Measurements from ENCODE around the gene UBL4A.

The UBL4A gene

DNA sequence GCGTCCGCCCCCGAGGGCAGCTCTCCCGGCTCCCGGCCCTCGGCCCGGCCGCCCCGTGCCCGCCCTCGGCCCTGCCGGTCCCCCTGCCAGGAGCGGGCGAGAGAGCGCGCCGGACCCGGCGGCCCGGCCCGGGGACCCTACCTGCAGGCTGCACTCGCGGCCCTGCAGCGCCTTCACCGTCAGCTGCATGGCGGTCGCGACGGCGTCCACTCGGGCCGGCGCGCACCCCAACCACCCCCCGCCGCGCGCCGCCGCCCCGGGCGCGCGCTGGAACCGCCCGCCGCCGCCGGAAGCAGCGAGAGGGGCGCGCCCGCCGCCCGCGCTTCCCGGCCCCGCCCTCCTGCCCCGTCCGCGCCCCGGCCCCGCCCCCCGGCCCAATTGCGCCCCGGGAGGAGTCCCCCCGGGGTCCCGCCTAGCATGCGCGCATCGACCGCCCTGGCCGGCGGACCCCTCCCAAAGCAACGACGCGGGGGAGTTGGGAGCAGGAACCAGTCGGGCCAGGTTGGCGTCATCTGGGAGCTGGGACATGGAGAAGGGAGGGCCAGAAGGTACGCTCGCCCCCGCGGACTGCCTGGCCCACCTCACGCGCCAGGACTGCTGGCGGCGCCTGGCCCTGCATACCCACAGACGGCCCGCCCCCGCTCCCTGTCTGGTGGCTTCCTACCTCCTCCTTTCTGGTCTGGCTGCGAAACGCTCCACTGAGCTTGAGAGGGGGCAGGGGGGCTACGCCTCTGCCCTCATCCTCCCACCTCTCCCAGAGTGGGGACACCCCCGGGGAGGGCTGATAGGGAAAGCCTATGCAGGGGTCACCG lies at the start of gene UBL4A:
TSS of gene UBL4A (minus strand) at position 220 of the 812 bp plus-strand sequence. CDS start at position 189, 31 bp downstream.
- no peaks in the 10 kb centered on the region for H3K79me2 ChIP-seq (ENCODE audit: insufficient read depth, low read length)

GRCh38 chrX:154535892-154536291 lies 49.5 kb upstream of the UBL4A start:
- H3K27me3 ChIP-seq (ENCODE audit: insufficient read depth, low read length): no peaks in the 10 kb centered on the region
- no peak overlapping the region for H3K4me3 ChIP-seq (ENCODE audit: low read depth, low read length, poor library complexity, severe bottlenecking)
- no peaks in the 10 kb centered on the region for H3K9me3 ChIP-seq (ENCODE audit: low read length)
- peaks cover 29% of the 10 kb centered on the region for H3K36me3 ChIP-seq (ENCODE audit: insufficient read depth, low read length)
- H3K27ac ChIP-seq (ENCODE audit: low read depth, low read length, poor library complexity, severe bottlenecking): no peak overlapping the region
- TF ChIP-seq, protein P1, sequence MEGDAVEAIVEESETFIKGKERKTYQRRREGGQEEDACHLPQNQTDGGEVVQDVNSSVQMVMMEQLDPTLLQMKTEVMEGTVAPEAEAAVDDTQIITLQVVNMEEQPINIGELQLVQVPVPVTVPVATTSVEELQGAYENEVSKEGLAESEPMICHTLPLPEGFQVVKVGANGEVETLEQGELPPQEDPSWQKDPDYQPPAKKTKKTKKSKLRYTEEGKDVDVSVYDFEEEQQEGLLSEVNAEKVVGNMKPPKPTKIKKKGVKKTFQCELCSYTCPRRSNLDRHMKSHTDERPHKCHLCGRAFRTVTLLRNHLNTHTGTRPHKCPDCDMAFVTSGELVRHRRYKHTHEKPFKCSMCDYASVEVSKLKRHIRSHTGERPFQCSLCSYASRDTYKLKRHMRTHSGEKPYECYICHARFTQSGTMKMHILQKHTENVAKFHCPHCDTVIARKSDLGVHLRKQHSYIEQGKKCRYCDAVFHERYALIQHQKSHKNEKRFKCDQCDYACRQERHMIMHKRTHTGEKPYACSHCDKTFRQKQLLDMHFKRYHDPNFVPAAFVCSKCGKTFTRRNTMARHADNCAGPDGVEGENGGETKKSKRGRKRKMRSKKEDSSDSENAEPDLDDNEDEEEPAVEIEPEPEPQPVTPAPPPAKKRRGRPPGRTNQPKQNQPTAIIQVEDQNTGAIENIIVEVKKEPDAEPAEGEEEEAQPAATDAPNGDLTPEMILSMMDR (IDR thresholded peaks at IDR 0.05; ENCODE audit: low read length): no peak
- no peak for TF ChIP-seq EZH2 (IDR thresholded peaks at IDR 0.05; ENCODE audit: borderline replicate concordance, low read length)
- no peaks in the 10 kb centered on the region for H3F3A ChIP-seq (ENCODE audit: insufficient read depth, low read length)
- H3K4me1 ChIP-seq (ENCODE audit: insufficient read depth, low read length, severe bottlenecking): peaks cover 4% of the 10 kb centered on the region
- no peaks in the 10 kb centered on the region for H3K9me2 ChIP-seq (ENCODE audit: low read depth, low read length)
- no peaks in the 10 kb centered on the region for H3K79me2 ChIP-seq (ENCODE audit: insufficient read depth, low read length)
- no peaks in the 10 kb centered on the region for H4K20me1 ChIP-seq (ENCODE audit: insufficient read depth, low read length)
- no peak overlapping the region for H3K9ac ChIP-seq (ENCODE audit: low read length)
- H2AFZ ChIP-seq (ENCODE audit: low read length): no peak overlapping the region
- no peak overlapping the region for H3K4me2 ChIP-seq (ENCODE audit: low read length)

More for the DNA sequence above, at the start of gene UBL4A:
- no peaks in the 10 kb centered on the region for H3K27me3 ChIP-seq (ENCODE audit: insufficient read depth, low read length)
- peak within 1 kb of the TSS; percentile 63 for H3K27ac ChIP-seq (ENCODE audit: low read depth, low read length, poor library complexity, severe bottlenecking)
- peaks cover 58% of the 10 kb centered on the region for H3K4me1 ChIP-seq (ENCODE audit: insufficient read depth, low read length, severe bottlenecking)
- H3K9me2 ChIP-seq (ENCODE audit: low read depth, low read length): no peaks in the 10 kb centered on the region
- peaks cover 23% of the 10 kb centered on the region for H3K36me3 ChIP-seq (ENCODE audit: insufficient read depth, low read length)
- no peaks in the 10 kb centered on the region for H4K20me1 ChIP-seq (ENCODE audit: insufficient read depth, low read length)
- peak within 1 kb of the TSS; percentile 72 for H3K4me3 ChIP-seq (ENCODE audit: low read depth, low read length, poor library complexity, severe bottlenecking)
- peak within 1 kb of the TSS; percentile 84 for H3K9ac ChIP-seq (ENCODE audit: low read length)
- H3F3A ChIP-seq (ENCODE audit: insufficient read depth, low read length): no peaks in the 10 kb centered on the region
- H3K9me3 ChIP-seq (ENCODE audit: low read length): no peaks in the 10 kb centered on the region
- H3K4me2 ChIP-seq (ENCODE audit: low read length): peak within 1 kb of the TSS; percentile 79
- TF ChIP-seq, protein P1 (IDR thresholded peaks at IDR 0.05; ENCODE audit: low read length): no peak
- no peak for TF ChIP-seq EZH2 (IDR thresholded peaks at IDR 0.05; ENCODE audit: borderline replicate concordance, low read length)
- no peak within 1 kb of the TSS for H2AFZ ChIP-seq (ENCODE audit: low read length)

- H4K20me1 ChIP-seq (ENCODE audit: insufficient read depth, low read length): no peaks in the 10 kb centered on the region
- H3K4me1 ChIP-seq (ENCODE audit: insufficient read depth, low read length, severe bottlenecking): peaks cover 4% of the 10 kb centered on the region
- no peaks in the 10 kb centered on the region for H3K9me3 ChIP-seq (ENCODE audit: low read length)
- H3K27me3 ChIP-seq (ENCODE audit: insufficient read depth, low read length): no peaks in the 10 kb centered on the region
- H3K9me2 ChIP-seq (ENCODE audit: low read depth, low read length): no peaks in the 10 kb centered on the region
- peaks cover 29% of the 10 kb centered on the region for H3K36me3 ChIP-seq (ENCODE audit: insufficient read depth, low read length)
- H3F3A ChIP-seq (ENCODE audit: insufficient read depth, low read length): no peaks in the 10 kb centered on the region
- H2AFZ ChIP-seq (ENCODE audit: low read length): no peak overlapping the region
- peak overlapping the region; percentile 14; the same call in 1 of the 2 replicates for H3K9ac ChIP-seq (ENCODE audit: low read length)
- TF ChIP-seq, protein P1 (IDR thresholded peaks at IDR 0.05; ENCODE audit: low read length): peak; percentile 95
- TF ChIP-seq EZH2 (IDR thresholded peaks at IDR 0.05; ENCODE audit: borderline replicate concordance, low read length): no peak
- H3K27ac ChIP-seq (ENCODE audit: low read depth, low read length, poor library complexity, severe bottlenecking): no peak overlapping the region
- H3K79me2 ChIP-seq (ENCODE audit: insufficient read depth, low read length): no peaks in the 10 kb centered on the region
- no peak overlapping the region for H3K4me2 ChIP-seq (ENCODE audit: low read length)
- H3K4me3 ChIP-seq (ENCODE audit: low read depth, low read length, poor library complexity, severe bottlenecking): no peak overlapping the region
Observed at GRCh38 chrX:154534526-154535322, 48.3 kb upstream of the UBL4A start.

All from OCI-LY1 (cell line).